ENCODE measurements around the gene ERCC8.

DNA sequence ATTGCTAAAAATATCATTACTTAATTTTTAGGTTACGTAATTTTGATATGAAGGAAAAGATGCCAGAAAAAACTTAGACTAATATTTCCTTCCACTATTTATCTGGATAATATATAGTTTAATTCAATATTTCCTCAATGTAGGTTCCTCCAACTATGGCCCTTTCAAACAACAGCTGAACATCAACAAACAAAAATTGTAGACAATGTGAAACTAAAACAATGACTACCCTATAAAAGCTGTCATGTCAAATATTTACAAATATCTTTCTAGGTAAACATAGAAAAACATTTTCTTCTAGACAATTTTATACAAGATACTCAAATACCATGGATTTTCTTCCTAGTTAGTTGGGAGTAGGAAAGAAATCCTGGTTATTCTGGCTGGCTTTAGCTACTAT, 117.7 kb downstream of the ERCC8 start:
- no peak for TF ChIP-seq MEF2B (IDR thresholded peaks at IDR 0.05; ENCODE audit: partially characterized antibody, poor library complexity, severe bottlenecking)
- TF ChIP-seq POLR2AphosphoS5 (IDR thresholded peaks at IDR 0.05; ENCODE audit: low read length): no peak
